Uterus (tissue), 4 donors: Measurements from ENCODE around the gene SLC25A38. TPM values are rescaled to one million over a fixed set of nuclear protein-coding genes. Genes with fewer than 3 reads are reported as not detected.

ENCODE experiments used
- DNase-seq, 2 donors: peaks; one replicate each; pipeline ENCODE4 v3.0.0-alpha.2; 2019 to 2020
- H3K27ac ChIP-seq, 2 donors: fragments of 200-600 bp; sonication (generic); 1 replicate in 1 of 2; 2 replicates in 1 of 2; pipeline ENCODE4 v1.5.1; 2016 to 2018
- H3K27me3 ChIP-seq, 2 donors: fragments of 200-600 bp; sonication (generic); one replicate each; pipeline ENCODE4 v1.5.1; 2018 to 2019; ENCODE audit warnings: control low read depth in 1 of 2
- H3K36me3 ChIP-seq, 2 donors: fragments of 200-600 bp; sonication (generic); one replicate each; pipeline ENCODE4 v1.5.1; 2019; ENCODE audit warnings: control low read depth in 1 of 2
- H3K4me1 ChIP-seq, 2 donors: fragments of 200-600 bp; sonication (generic); one replicate each; pipeline ENCODE4 v1.5.1; 2018 to 2019; ENCODE audit warnings: control low read depth in 1 of 2
- H3K4me3 ChIP-seq, 2 donors: fragments of 200-600 bp; sonication (generic); 1 replicate in 1 of 2; 2 replicates in 1 of 2; pipeline ENCODE4 v1.5.1; 2018 to 2019; ENCODE audit warnings: mild to moderate bottlenecking in 1 of 2
- H3K9me3 ChIP-seq, 2 donors: fragments of 200-600 bp; sonication (generic); one replicate each; pipeline ENCODE4 v1.5.1; 2019; ENCODE audit warnings: control low read depth in 1 of 2
- CTCF ChIP-seq, 4 experiments: fragments of 200-600 bp in 2 of 4; fragments of 450-650 bp in 2 of 4; sonication (generic) in 2 of 4; IDR thresholded peaks; one replicate each; pipeline ENCODE4 v1.5.1; 2016 to 2019; ENCODE audit warnings: antibody characterized with exemption in 4 of 4, mild to moderate bottlenecking in 2 of 4, moderate library complexity in 1 of 4
- POLR2A ChIP-seq, 2 donors: fragments of 450-650 bp; IDR thresholded peaks; one replicate each; pipeline ENCODE4 v1.6.1; 2016; ENCODE audit warnings: antibody characterized with exemption in 2 of 2, mild to moderate bottlenecking in 1 of 2, moderate library complexity in 1 of 2
- intact Hi-C: fragments of 100-400 bp; cut with DNase I; formaldehyde crosslinking; loops from one replicate; pipeline ENCODE4 v1.15.1; 2023; ENCODE audit warnings: low total_unique reads
- total RNA-seq, 4 donors: library from RNA; depleted of rRNA in 3 of 4; stranded (reverse); fragments of >200 nt in 3 of 4; gene quantifications; one replicate each; pipeline versions ENCODE4 v1.1.0 to v1.2.4, GENCODE V29; 2014 to 2023
- donor health status: DM: yes; HTN: yes; CAD: no.

SLC25A38 gene
- total RNA-seq, 4 donors from 2014 or later, result 22.6 to 30.3 (median 26.7) TPM

- Histone ChIP-seq H3K27ac (no peak overlapping the region), H3K4me3 (no peak overlapping the region), H3K9me3 (no peaks in the 10 kb centered on the region), H3K36me3 (no peaks in the 10 kb centered on the region), H3K27me3 (no peaks in the 10 kb centered on the region), H3K4me1 (no peaks in the 10 kb centered on the region)
- TF ChIP-seq CTCF (IDR thresholded peaks at IDR 0.05) (no peak), POLR2A (IDR thresholded peaks at IDR 0.05) (no peak)
- no peak for DNase-seq
- intact Hi-C loops, result no loop called here
These were observed 36.7 kb downstream of the SLC25A38 start for GRCh38 chr3:39419742-39420315.

- no peaks in the 10 kb centered on the region for H3K27me3 ChIP-seq
These were observed 37.4 kb downstream of the SLC25A38 start for GRCh38 chr3:39420543-39420942.

GRCh38 chr3:39423436-39423970, 40.3 kb downstream of the SLC25A38 start:
- Histone ChIP-seq H3K9me3 (no peaks in the 10 kb centered on the region), H3K4me3 (no peak overlapping the region), H3K4me1 (no peaks in the 10 kb centered on the region), H3K36me3 (no peaks in the 10 kb centered on the region), H3K27me3 (no peaks in the 10 kb centered on the region), H3K27ac (no peak overlapping the region)
- TF ChIP-seq POLR2A (IDR thresholded peaks at IDR 0.05) (no peak), CTCF (IDR thresholded peaks at IDR 0.05) (no peak)
- intact Hi-C loops, result no loop called here
- no peak for DNase-seq

More at GRCh38 chr3:39420543-39420942, 37.4 kb downstream of the SLC25A38 start:
- intact Hi-C loops, result no loop called here
- no peak for DNase-seq
- Histone ChIP-seq H3K9me3 (no peaks in the 10 kb centered on the region), H3K27ac (no peak overlapping the region), H3K4me3 (no peak overlapping the region), H3K4me1 (no peaks in the 10 kb centered on the region), H3K36me3 (no peaks in the 10 kb centered on the region)
- no peak for TF ChIP-seq CTCF (IDR thresholded peaks at IDR 0.05)
- no peak for TF ChIP-seq POLR2A (IDR thresholded peaks at IDR 0.05)

GRCh38 chr3:39426312-39426711, 43.1 kb downstream of the SLC25A38 start:
- no peak for TF ChIP-seq POLR2A (IDR thresholded peaks at IDR 0.05)
- no peak for TF ChIP-seq CTCF (IDR thresholded peaks at IDR 0.05)
- Histone ChIP-seq H3K27ac (no peak overlapping the region), H3K4me1 (no peaks in the 10 kb centered on the region), H3K36me3 (no peaks in the 10 kb centered on the region), H3K4me3 (no peak overlapping the region), H3K9me3 (no peaks in the 10 kb centered on the region), H3K27me3 (no peaks in the 10 kb centered on the region)
- DNase-seq, result no peak
- intact Hi-C loops, result no loop called here

GRCh38 chr3:39427506-39427905, 44.3 kb downstream of the SLC25A38 start:
- Histone ChIP-seq H3K4me1 (no peaks in the 10 kb centered on the region), H3K27ac (no peak overlapping the region), H3K27me3 (no peaks in the 10 kb centered on the region), H3K36me3 (no peaks in the 10 kb centered on the region), H3K9me3 (no peaks in the 10 kb centered on the region), H3K4me3 (no peak overlapping the region)
- DNase-seq, result no peak
- intact Hi-C loops, result no loop called here
- TF ChIP-seq CTCF (IDR thresholded peaks at IDR 0.05) (no peak), POLR2A (IDR thresholded peaks at IDR 0.05) (no peak)
